HG03045 (cell line): Measurements from ENCODE around the gene SKAP1.
A peak's percentile ranks its signal among the peaks of the same experiment; 100 is the strongest.
"Not testable (repeated sequence)": the region's sequence is repeated elsewhere in the genome, so short reads cannot be mapped to it uniquely, and the experiment has no call there.

Experiments used
- ATAC-seq: cut with Tn5 transposase; IDR thresholded peaks from one replicate; pipeline ENCODE4 v1.9.1; 2021; ENCODE audit warnings: mild to moderate bottlenecking, moderate library complexity; ENCODE audit not compliant: unreplicated experiment

Gene SKAP1

GRCh38 chr17:48449335-48449734 lies 19.3 kb upstream of the SKAP1 start:
- ATAC-seq, result not testable (repeated sequence)

GRCh38 chr17:48445248-48445620 lies 15.2 kb upstream of the SKAP1 start:
- ATAC-seq, result no peak

- no peak for ATAC-seq
These were observed 14.7 kb upstream of the SKAP1 start for GRCh38 chr17:48444516-48445247.

- no peak for ATAC-seq
These were observed 13.7 kb upstream of the SKAP1 start for GRCh38 chr17:48443712-48444111.

GRCh38 chr17:48442819-48443218 lies 12.8 kb upstream of the SKAP1 start:
- no peak for ATAC-seq

GRCh38 chr17:48441862-48442261 lies 11.8 kb upstream of the SKAP1 start:
- no peak for ATAC-seq

GRCh38 chr17:48441231-48441711 lies 11.3 kb upstream of the SKAP1 start:
- ATAC-seq, result peak; percentile 52

GRCh38 chr17:48440669-48441068 lies 10.7 kb upstream of the SKAP1 start:
- no peak for ATAC-seq

GRCh38 chr17:48439875-48440505 lies 10.0 kb upstream of the SKAP1 start:
- no peak for ATAC-seq

GRCh38 chr17:48439110-48439850 lies 9.3 kb upstream of the SKAP1 start:
- no peak for ATAC-seq

- ATAC-seq, result no peak
These were observed 8.6 kb upstream of the SKAP1 start for GRCh38 chr17:48438516-48439061.

- ATAC-seq, result no peak
These were observed 3.9 kb upstream of the SKAP1 start for GRCh38 chr17:48433896-48434295.

- no peak for ATAC-seq
These were observed 3.1 kb upstream of the SKAP1 start for GRCh38 chr17:48432820-48433775.

GRCh38 chr17:48429156-48429555 lies 858 bp downstream of the SKAP1 start:
- ATAC-seq, result no peak

- ATAC-seq, result no peak
These were observed 2.4 kb downstream of the SKAP1 start for GRCh38 chr17:48427598-48427997.

GRCh38 chr17:48426761-48427500 lies 3.1 kb downstream of the SKAP1 start:
- ATAC-seq, result no peak

GRCh38 chr17:48426019-48426665 lies 3.9 kb downstream of the SKAP1 start:
- no peak for ATAC-seq

GRCh38 chr17:48422060-48422459 lies 8.0 kb downstream of the SKAP1 start:
- not testable (repeated sequence) for ATAC-seq

- no peak for ATAC-seq
These were observed 9.2 kb downstream of the SKAP1 start for GRCh38 chr17:48420823-48421222.
